Activated CD8-positive, alpha-beta memory T cell treated with anti-CD3 and anti-CD28 coated beads, Interleukin-2, amount 50 U/mL, for 1 hour (primary cell): ENCODE results near the gene RHOU.
"Not testable (repeated sequence)": the region's sequence is repeated elsewhere in the genome, so short reads cannot be mapped to it uniquely, and the experiment has no call there.

Experiments used
- DNase-seq: peaks from one replicate; pipeline ENCODE4 v3.0.0-alpha.2; 2020; ENCODE audit errors: extremely low read depth

Gene RHOU

GRCh38 chr1:228734881-228735801 lies at the start of gene RHOU:
Gene RHOU, plus strand, starts transcription at chr1:228735479. Its CDS starts 264 bp downstream, at chr1:228735743.
- peak; percentile 12 for DNase-seq

- DNase-seq, result no peak
Observed at GRCh38 chr1:228687587-228687986, 47.7 kb upstream of the RHOU start.

GRCh38 chr1:228689255-228689654 lies 46.0 kb upstream of the RHOU start:
- DNase-seq, result no peak

GRCh38 chr1:228691211-228691610 lies 44.1 kb upstream of the RHOU start:
- no peak for DNase-seq

- no peak for DNase-seq
Observed at GRCh38 chr1:228691926-228692325, 43.4 kb upstream of the RHOU start.

- not testable (repeated sequence) for DNase-seq
Observed at GRCh38 chr1:228694447-228694846, 40.8 kb upstream of the RHOU start.

GRCh38 chr1:228695015-228695955 lies 40.0 kb upstream of the RHOU start:
- no peak for DNase-seq

- DNase-seq, result no peak
Observed at GRCh38 chr1:228697207-228698016, 37.9 kb upstream of the RHOU start.

- DNase-seq, result no peak
Observed at GRCh38 chr1:228698017-228698329, 37.3 kb upstream of the RHOU start.

- DNase-seq, result no peak
Observed at GRCh38 chr1:228702433-228702832, 32.8 kb upstream of the RHOU start.

GRCh38 chr1:228706305-228706704 lies 29.0 kb upstream of the RHOU start:
- DNase-seq, result no peak

GRCh38 chr1:228717081-228717480 lies 18.2 kb upstream of the RHOU start:
- DNase-seq, result no peak

GRCh38 chr1:228721407-228721806 lies 13.9 kb upstream of the RHOU start:
- no peak for DNase-seq

GRCh38 chr1:228723287-228723686 lies 12.0 kb upstream of the RHOU start:
- DNase-seq, result no peak

GRCh38 chr1:228723921-228724320 lies 11.4 kb upstream of the RHOU start:
- DNase-seq, result no peak

GRCh38 chr1:228725178-228725577 lies 10.1 kb upstream of the RHOU start:
- DNase-seq, result no peak

GRCh38 chr1:228727681-228728171 lies 7.6 kb upstream of the RHOU start:
- no peak for DNase-seq

- DNase-seq, result no peak
Observed at GRCh38 chr1:228732426-228732825, 2.9 kb upstream of the RHOU start.

- DNase-seq, result no peak
Observed at GRCh38 chr1:228733576-228733975, 1.7 kb upstream of the RHOU start.

GRCh38 chr1:228735871-228736586 lies 750 bp downstream of the RHOU start:
- DNase-seq, result no peak
